Testis (tissue), 2 donors: Measurements from ENCODE around the gene OSGEP.
"Not testable (repeated sequence)": the region's sequence is repeated elsewhere in the genome, so short reads cannot be mapped to it uniquely, and the experiment has no call there.

ENCODE experiments used
- POLR2A ChIP-seq: fragments of 450-650 bp; IDR thresholded peaks from one replicate; pipeline ENCODE4 v1.6.1; 2017; ENCODE audit warnings: antibody characterized with exemption, mild to moderate bottlenecking, moderate library complexity
- TF ChIP-seq, protein P1 (sequence below), 3 experiments: fragments of 450-650 bp in 2 of 3; fragments of 200-600 bp in 1 of 3; sonication (generic) in 1 of 3; IDR thresholded peaks; one replicate each; pipeline ENCODE4 v1.5.1; 2016 to 2019; ENCODE audit warnings: antibody characterized with exemption in 3 of 3, mild to moderate bottlenecking in 2 of 3, moderate library complexity in 1 of 3

DNA sequence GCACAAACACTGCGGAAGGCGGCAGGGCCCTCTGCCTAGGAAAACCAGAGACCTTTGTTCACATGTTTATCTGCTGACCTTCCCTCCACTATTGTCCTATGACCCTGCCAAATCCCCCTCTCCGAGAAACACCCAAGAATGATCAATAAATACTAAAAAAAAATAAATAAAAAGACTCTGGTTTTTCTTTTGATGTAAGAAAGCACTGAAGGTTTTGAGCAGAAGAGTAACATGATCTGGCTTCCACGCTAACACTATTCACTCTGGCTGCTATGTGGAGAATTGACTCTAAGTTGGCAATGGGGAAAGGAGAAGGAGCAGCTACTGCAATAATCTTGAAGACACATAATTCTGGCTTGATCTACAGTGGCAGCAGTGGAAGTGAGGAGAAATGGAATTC is 11.0 kb downstream of the OSGEP start:
- TF ChIP-seq, protein P1, sequence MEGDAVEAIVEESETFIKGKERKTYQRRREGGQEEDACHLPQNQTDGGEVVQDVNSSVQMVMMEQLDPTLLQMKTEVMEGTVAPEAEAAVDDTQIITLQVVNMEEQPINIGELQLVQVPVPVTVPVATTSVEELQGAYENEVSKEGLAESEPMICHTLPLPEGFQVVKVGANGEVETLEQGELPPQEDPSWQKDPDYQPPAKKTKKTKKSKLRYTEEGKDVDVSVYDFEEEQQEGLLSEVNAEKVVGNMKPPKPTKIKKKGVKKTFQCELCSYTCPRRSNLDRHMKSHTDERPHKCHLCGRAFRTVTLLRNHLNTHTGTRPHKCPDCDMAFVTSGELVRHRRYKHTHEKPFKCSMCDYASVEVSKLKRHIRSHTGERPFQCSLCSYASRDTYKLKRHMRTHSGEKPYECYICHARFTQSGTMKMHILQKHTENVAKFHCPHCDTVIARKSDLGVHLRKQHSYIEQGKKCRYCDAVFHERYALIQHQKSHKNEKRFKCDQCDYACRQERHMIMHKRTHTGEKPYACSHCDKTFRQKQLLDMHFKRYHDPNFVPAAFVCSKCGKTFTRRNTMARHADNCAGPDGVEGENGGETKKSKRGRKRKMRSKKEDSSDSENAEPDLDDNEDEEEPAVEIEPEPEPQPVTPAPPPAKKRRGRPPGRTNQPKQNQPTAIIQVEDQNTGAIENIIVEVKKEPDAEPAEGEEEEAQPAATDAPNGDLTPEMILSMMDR (IDR thresholded peaks at IDR 0.05): not testable (repeated sequence)
- TF ChIP-seq POLR2A: not testable (repeated sequence)
